Panc1 (cell line): ENCODE results near the gene TNNT3.

Source experiments
- POLR2AphosphoS5 ChIP-seq: IDR thresholded peaks from 2 replicates; pipeline ENCODE4 v1.6.1; 2012; ENCODE audit warnings: mild to moderate bottlenecking, low read depth, low read length, moderate library complexity
- TCF7L2 ChIP-seq: IDR thresholded peaks from 2 replicates; pipeline ENCODE4 v1.6.1; 2011; ENCODE audit warnings: mild to moderate bottlenecking, low read depth, low read length, inconsistent platforms

GRCh38 chr11:1932105-1932480 lies 12.6 kb downstream of the TNNT3 start:
- TF ChIP-seq POLR2AphosphoS5 (no peak), TCF7L2 (no peak)
